H1 (cell line): ENCODE measurements around the gene CCT4. TPM values are rescaled to one million over a fixed set of nuclear protein-coding genes. Genes with fewer than 3 reads are reported as not detected.
A peak's percentile ranks its signal among the peaks of the same experiment; 100 is the strongest.

Experiments used
- CTCF ChIA-PET: fragments of 300-600 bp; sonication (Branson Sonifier 250); formaldehyde crosslinking; loops from one replicate; lab custom pipeline; 2021; ENCODE audit not compliant: partially characterized antibody; lab: Charles Lee
- POLR2A ChIA-PET: fragments of 300-600 bp; sonication (Branson Sonifier 250); formaldehyde crosslinking; loops from one replicate; lab custom pipeline; 2021; ENCODE audit warnings: inconsistent platforms; ENCODE audit not compliant: partially characterized antibody; lab: Charles Lee
- DNase-seq, 2 experiments: peaks; one replicate each; pipeline versions ENCODE4 v3.0.0 to v3.0.0-alpha.2; 2010 to 2022; ENCODE audit warnings: low spot score in 2 of 2, low read depth in 1 of 2, mixed read lengths in 1 of 2
- FAIRE-seq: peaks from 2 replicates; lab custom pipeline; 2011; peaks lifted over from hg19 to GRCh38; lab: Jason Lieb, UNC
- H2AFZ ChIP-seq: 2 replicates; pipeline ENCODE4 v1.8.1; 2012; ENCODE audit warnings: low read length, inconsistent platforms
- H2AK5ac ChIP-seq: 2 replicates; pipeline ENCODE4 v1.6.1; 2013; ENCODE audit warnings: low read depth, low read length
- H2BK120ac ChIP-seq: replicated peaks from 2 replicates; pipeline ENCODE3; 2013; ENCODE audit warnings: low read depth, low read length, inconsistent platforms
- H2BK12ac ChIP-seq: 2 replicates; pipeline ENCODE4 v1.6.1; 2013; ENCODE audit warnings: low read depth, low read length
- H2BK15ac ChIP-seq: 2 replicates; pipeline ENCODE4 v1.6.1; 2013; ENCODE audit warnings: low read length
- H2BK20ac ChIP-seq: 2 replicates; pipeline ENCODE4 v1.6.1; 2013; ENCODE audit warnings: low read length
- H2BK5ac ChIP-seq: 2 replicates; pipeline ENCODE4 v1.6.1; 2013; ENCODE audit warnings: low read depth, low read length
- H3K14ac ChIP-seq: 2 replicates; pipeline ENCODE4 v1.6.1; 2013; ENCODE audit warnings: inconsistent platforms; ENCODE audit not compliant: insufficient read length
- H3K18ac ChIP-seq: 2 replicates; pipeline ENCODE4 v1.6.1; 2013; ENCODE audit warnings: low read length; ENCODE audit errors: extremely low read depth
- H3K23ac ChIP-seq: 2 replicates; pipeline ENCODE4 v1.6.1; 2013; ENCODE audit warnings: inconsistent platforms; ENCODE audit not compliant: insufficient read length
- H3K23me2 ChIP-seq: 2 replicates; pipeline ENCODE4 v1.6.1; 2013; ENCODE audit warnings: low read depth, low read length
- H3K27ac ChIP-seq: 2 replicates; pipeline ENCODE4 v1.6.1; 2011; ENCODE audit warnings: low read depth, low read length, inconsistent platforms
- H3K27me3 ChIP-seq, 4 experiments: replicated peaks in 1 of 4; 1 replicate in 1 of 4; 2 replicates in 3 of 4; pipeline versions ENCODE4 v1.6.1 to v1.8.1; 2011 to 2013; ENCODE audit warnings: low read length in 3 of 4, mild to moderate bottlenecking in 3 of 4, inconsistent platforms in 2 of 4, mixed read lengths in 2 of 4, moderate library complexity in 1 of 4; ENCODE audit not compliant: control insufficient read depth in 3 of 4, insufficient read depth in 3 of 4; ENCODE audit errors: extremely low read depth in 1 of 4
- H3K36me3 ChIP-seq, 4 experiments: 2 replicates each; pipeline versions ENCODE4 v1.6.1 to v1.8.1; 2011 to 2013; ENCODE audit warnings: mild to moderate bottlenecking in 4 of 4, low read length in 3 of 4, moderate library complexity in 2 of 4, control low read depth in 1 of 4, inconsistent platforms in 1 of 4; ENCODE audit not compliant: insufficient read depth in 4 of 4, control insufficient read depth in 2 of 4
- H3K4ac ChIP-seq: replicated peaks from 2 replicates; pipeline ENCODE3; 2013; ENCODE audit warnings: low read length, low read depth, mixed read lengths, inconsistent platforms; ENCODE audit not compliant: insufficient read length
- H3K4me1 ChIP-seq, 4 experiments: replicated peaks in 1 of 4; 1 replicate in 1 of 4; 2 replicates in 3 of 4; pipeline versions ENCODE4 v1.6.1 to v1.8.1; 2011 to 2013; ENCODE audit warnings: low read length in 3 of 4, inconsistent platforms in 2 of 4, mixed read lengths in 1 of 4; ENCODE audit not compliant: insufficient read depth in 4 of 4, control insufficient read depth in 3 of 4
- H3K4me2 ChIP-seq, 2 experiments: 2 replicates each; pipeline versions ENCODE4 v1.6.1 to v1.8.1; 2011 to 2013; ENCODE audit warnings: low read depth in 2 of 2, low read length in 2 of 2, control low read depth in 1 of 2, inconsistent platforms in 1 of 2, mild to moderate bottlenecking in 1 of 2; ENCODE audit not compliant: insufficient read depth in 1 of 2
- H3K4me3 ChIP-seq, 4 experiments: fragments of 200-600, 300-600 bp in 1 of 4; sonication (generic), shearing (Covaris generic), sonication (Bioruptor Twin) in 1 of 4; 2 replicates each; pipeline versions ENCODE4 v1.5.1 to v1.8.1; 2011 to 2016; ENCODE audit warnings: low read length in 4 of 4, low read depth in 3 of 4, control low read depth in 2 of 4, inconsistent platforms in 2 of 4, mild to moderate bottlenecking in 2 of 4, mixed read lengths in 1 of 4, moderate library complexity in 1 of 4; ENCODE audit not compliant: insufficient read depth in 2 of 4; ENCODE audit errors: extremely low read depth in 1 of 4
- H3K56ac ChIP-seq: replicated peaks from 2 replicates; pipeline ENCODE3; 2013; ENCODE audit warnings: low read depth, mild to moderate bottlenecking, mixed read lengths, low read length, inconsistent platforms; ENCODE audit not compliant: insufficient read length
- H3K79me1 ChIP-seq: 2 replicates; pipeline ENCODE4 v1.6.1; 2013; ENCODE audit warnings: low read depth, low read length, control low read depth
- H3K79me2 ChIP-seq, 2 experiments: 2 replicates each; pipeline versions ENCODE4 v1.6.1 to v1.8.1; 2012 to 2013; ENCODE audit warnings: low read length in 2 of 2, mild to moderate bottlenecking in 2 of 2, inconsistent platforms in 1 of 2; ENCODE audit not compliant: insufficient read depth in 2 of 2, control insufficient read depth in 1 of 2
- H3K9ac ChIP-seq, 4 experiments: replicated peaks in 1 of 4; 1 replicate in 1 of 4; 2 replicates in 3 of 4; pipeline versions ENCODE4 v1.6.1 to v1.8.1; 2011 to 2013; ENCODE audit warnings: low read depth in 3 of 4, low read length in 3 of 4, control low read depth in 2 of 4, mild to moderate bottlenecking in 2 of 4, moderate library complexity in 2 of 4, inconsistent platforms in 1 of 4; ENCODE audit errors: extremely low read depth in 1 of 4
- H3K9me3 ChIP-seq, 2 experiments: 2 replicates each; pipeline versions ENCODE4 v1.6.1 to v1.8.1; 2012 to 2013; ENCODE audit warnings: mild to moderate bottlenecking in 2 of 2, moderate library complexity in 2 of 2, control low read depth in 1 of 2, inconsistent platforms in 1 of 2, low read depth in 1 of 2, low read length in 1 of 2, mixed read lengths in 1 of 2; ENCODE audit not compliant: insufficient read depth in 2 of 2
- H4K20me1 ChIP-seq, 2 experiments: replicated peaks in 1 of 2; 2 replicates each; pipeline versions ENCODE3 to v1.8.1; 2011 to 2013; ENCODE audit warnings: inconsistent platforms in 2 of 2, low read length in 2 of 2, mild to moderate bottlenecking in 1 of 2; ENCODE audit not compliant: insufficient read depth in 2 of 2, control insufficient read depth in 1 of 2
- H4K5ac ChIP-seq: 2 replicates; pipeline ENCODE4 v1.6.1; 2013; ENCODE audit warnings: low read length, low read depth, mixed read lengths, inconsistent platforms; ENCODE audit not compliant: insufficient read length
- H4K8ac ChIP-seq: 2 replicates; pipeline ENCODE4 v1.8.0; 2013; ENCODE audit warnings: mild to moderate bottlenecking, moderate library complexity, low read length, inconsistent platforms; ENCODE audit not compliant: insufficient read depth; ENCODE audit errors: extremely low read depth
- H4K91ac ChIP-seq: replicated peaks from 2 replicates; pipeline ENCODE3; 2013; ENCODE audit warnings: low read length, mixed read lengths, inconsistent platforms; ENCODE audit not compliant: insufficient read length
- ASH2L ChIP-seq: fragments of 200-600, 300-600 bp; sonication (generic); IDR thresholded peaks from one replicate; pipeline ENCODE4 v1.7.1; 2017; ENCODE audit warnings: low read length
- BRCA1 ChIP-seq: IDR thresholded peaks from 2 replicates; pipeline ENCODE4 v1.6.1; 2012; ENCODE audit warnings: low read depth, low read length, improper control_type of control experiment
- EZH2 ChIP-seq: fragments of 200-600 bp; sonication (generic); IDR thresholded peaks from 2 replicates; pipeline ENCODE4 v1.7.1; 2012; ENCODE audit warnings: low read depth, mild to moderate bottlenecking, moderate library complexity, low read length, inconsistent platforms; ENCODE audit not compliant: severe bottlenecking
- HDAC2 ChIP-seq, 2 experiments: fragments of 300-600 bp in 1 of 2; sonication (generic) in 1 of 2; IDR thresholded peaks; 2 replicates each; pipeline ENCODE4 v1.6.1; 2011 to 2012; ENCODE audit warnings: low read depth in 2 of 2, low read length in 2 of 2, mild to moderate bottlenecking in 2 of 2, moderate library complexity in 2 of 2, borderline replicate concordance in 1 of 2, inconsistent platforms in 1 of 2
- RNF2 ChIP-seq: fragments of 200-900, 300-1000 bp; sonication (generic); IDR thresholded peaks from 2 replicates; pipeline ENCODE4 v1.7.1; 2016; ENCODE audit warnings: borderline replicate concordance, low read depth, mild to moderate bottlenecking, antibody characterized with exemption, low read length; ENCODE audit not compliant: poor library complexity, severe bottlenecking; ENCODE audit errors: missing control alignments
- WGBS, 2 experiments: shearing (Covaris generic) in 1 of 2; methylation state at CpG; one replicate each; pipeline versions ENCODE4 v1.1.6 to v1.1.7; 2013 to 2015; ENCODE audit warnings: low lambda C conversion rate in 2 of 2, mixed read lengths in 2 of 2, inconsistent platforms in 1 of 2, low coverage in 1 of 2, missing lambda C conversion rate in 1 of 2; ENCODE audit not compliant: insufficient replicate concordance in 2 of 2, insufficient coverage in 1 of 2, insufficient read length in 1 of 2; ENCODE audit errors: extremely low coverage in 1 of 2, missing lambda C conversion rate in 1 of 2; 5-methylcytosine and 5-hydroxymethylcytosine counted together
- polyA plus RNA-seq, 7 experiments: library from polyadenylated mRNA; depleted of rRNA in 3 of 7; stranded (reverse) in 5 of 7; unstranded in 2 of 7; fragments of >200 nt in 5 of 7; fragments of 200-250 nt in 2 of 7; gene quantifications; 1 replicate in 5 of 7; 2 replicates in 1 of 7; 4 replicates in 1 of 7; pipeline versions ENCODE4 v1.2.1 to v1.2.3, GENCODE V29; 2011 to 2013; ENCODE audit warnings: missing spikeins in 2 of 7, mixed read lengths in 2 of 7
- total RNA-seq: library from RNA; stranded (reverse); fragmentation: NEBNext Ultra II Directional; extraction: Animal tissue kit (Norgen Biotek cat#: 25700); gene quantifications from 2 replicates; pipeline ENCODE4 v1.2.1, GENCODE V29; 2021

CCT4 gene
- total and polyA plus RNA-seq, 2 of the 8 experiments (the other 6 are each of a cell fraction or from before 2014, with no cell fraction given) = 129 to 359 TPM

- Histone ChIP-seq H2AFZ (peak overlapping the region; percentile 28; the same call in 1 of the 2 replicates), H3K79me2 (peaks cover 29 to 51% of the 10 kb centered on the region in 2 experiments), H3K14ac (no peak overlapping the region), H2AK5ac (peak overlapping the region; percentile 2; the same call in 1 of the 2 replicates), H4K91ac (peak overlapping the region; percentile 48), H2BK15ac (no peak overlapping the region), H4K5ac (peak overlapping the region; percentile 87), H3K23me2 (peaks cover 9% of the 10 kb centered on the region), H3K36me3 (peaks cover 13 to 35% (median 20%) of the 10 kb centered on the region in 4 experiments), H3K4me3 (peak overlapping the region; percentile 96 to 100 (median 98)), H3K4ac (no peak overlapping the region), H3K18ac (0 out of 2 replicates have a peak overlapping the region, but pooled peaks have one; percentile 20), H3K9me3 (no peaks in the 10 kb centered on the region), H3K4me2 (peak overlapping the region; percentile 72 to 90), H2BK120ac (no peak overlapping the region), H4K20me1 (peaks cover 7 to 9% of the 10 kb centered on the region in 2 experiments), H3K27me3 (no peaks in the 10 kb centered on the region), H2BK5ac (peak overlapping the region; percentile 95), H3K79me1 (peaks cover 4% of the 10 kb centered on the region; the same call in 1 of the 2 replicates), H3K9ac (peak overlapping the region; percentile 91 to 97 (median 96)), H3K56ac (peak overlapping the region; percentile 60), H3K27ac (peak overlapping the region; percentile 97), H3K23ac (no peak overlapping the region), H4K8ac (peak overlapping the region; percentile 99), H2BK20ac (no peak overlapping the region), H2BK12ac (no peak overlapping the region; the same call in 1 of the 2 replicates), H3K4me1 (peaks cover 0 to 2% (median 0%) of the 10 kb centered on the region in 4 experiments; a peak in 3 of 7 replicates)
- DNase-seq (no peak), FAIRE-seq (no peak)
- CTCF ChIA-PET = no interaction called here
- 1% methylated on average over 18 of the region's 18 CpGs; no CpG with 5 or more reads in 1 of the 2 experiments for WGBS, 2 experiments
- POLR2A ChIA-PET = interaction anchor here (0.9 to 3.5 kb wide), 7 partner anchors 9 to 350 kb away, joined by 3 to 26 read pairs (median 8); partner anchors contain the start of gene XPO1
- no peak for TF ChIP-seq EZH2
- no peak for TF ChIP-seq BRCA1
- TF ChIP-seq HDAC2 (IDR thresholded peaks at IDR 0.05; ENCODE audit: borderline replicate concordance in 1 of 2, low read depth in 2 of 2, low read length in 2 of 2) = no peak
- no peak for TF ChIP-seq ASH2L
- TF ChIP-seq RNF2 = no peak
Measured at GRCh38 chr2:61887717-61888266, 664 bp downstream of the CCT4 start.
